Natural killer cell treated with Interleukin-12 subunit alpha and Interleukin-12 subunit beta and Interleukin-15 and Interleukin-18, amount 100 ng/mL, for 72 hours (primary cell): Measurements from ENCODE around the gene COL28A1. TPM values are rescaled to one million over a fixed set of nuclear protein-coding genes. Genes with fewer than 3 reads are reported as not detected.

Experiments
- ATAC-seq, 2 donors: fragments of 150-1000 bp; cut with Tn5 transposase in 1 of 2; sonication (Bioruptor Pico), chemical (Tn5 transposase) in 1 of 2; 2 replicates each; pipeline ENCODE4 v1.10.0; 2021
- DNase-seq: peaks from one replicate; pipeline ENCODE4 v3.0.0; 2022; ENCODE audit warnings: low spot score
- H3K27ac Mint-ChIP-seq, 2 donors: 1 replicate in 1 of 2; 2 replicates in 1 of 2; pipeline ENCODE4 v1.8.0; 2022; ENCODE audit warnings: mixed read lengths in 2 of 2, mild to moderate bottlenecking in 1 of 2, moderate library complexity in 1 of 2
- H3K27me3 Mint-ChIP-seq, 2 donors: 1 replicate in 1 of 2; 2 replicates in 1 of 2; pipeline ENCODE4 v1.8.0; 2022; ENCODE audit warnings: mixed read lengths in 2 of 2
- H3K36me3 Mint-ChIP-seq: one replicate; pipeline ENCODE4 v1.8.0; 2022; ENCODE audit warnings: mixed read lengths
- H3K4me1 Mint-ChIP-seq, 2 donors: 1 replicate in 1 of 2; 2 replicates in 1 of 2; pipeline ENCODE4 v1.8.0; 2022; ENCODE audit warnings: low read depth in 2 of 2, mixed read lengths in 2 of 2, mild to moderate bottlenecking in 1 of 2
- H3K4me3 Mint-ChIP-seq: one replicate; pipeline ENCODE4 v1.8.0; 2022; ENCODE audit warnings: mixed read lengths
- H3K9me3 Mint-ChIP-seq: 2 replicates; pipeline ENCODE4 v1.8.0; 2022; ENCODE audit warnings: mixed read lengths
- total RNA-seq, 2 donors: library from RNA; stranded (reverse); gene quantifications; one replicate each; pipeline ENCODE4 v1.2.3, GENCODE V29; 2022

COL28A1 gene
- total RNA-seq, 2 donors from 2014 or later, result 0.24 TPM; not detected in 1

DNA sequence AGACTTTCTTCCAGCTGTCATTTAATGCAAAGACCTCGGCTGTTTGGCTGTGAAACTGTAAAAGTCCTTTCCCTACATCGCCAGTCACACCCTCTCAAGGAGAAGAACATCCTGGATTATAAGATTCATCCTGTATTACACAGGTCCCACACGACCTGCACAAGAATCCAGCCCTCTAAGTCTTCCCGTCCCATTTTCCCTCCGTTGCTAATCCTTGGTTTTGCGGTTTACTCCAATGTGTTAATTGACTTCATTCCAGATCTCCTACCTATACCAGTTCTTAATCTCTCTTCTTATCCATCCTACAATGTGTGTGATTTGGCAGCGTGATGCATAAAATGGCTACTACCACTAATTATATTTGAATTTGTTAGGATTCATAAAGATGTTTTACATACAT lies 110.4 kb downstream of the COL28A1 start:
- Mint-ChIP-seq H3K4me1 (peaks cover 5 to 11% of the 10 kb centered on the region in 2 donors), H3K36me3 (no peaks in the 10 kb centered on the region), H3K27me3 (peaks cover 0 to 5% of the 10 kb centered on the region in 2 donors), H3K4me3 (peak overlapping the region; percentile 3), H3K9me3 (no peaks in the 10 kb centered on the region), H3K27ac (no peak overlapping the region)
- ATAC-seq (no peak), DNase-seq (no peak)

DNA sequence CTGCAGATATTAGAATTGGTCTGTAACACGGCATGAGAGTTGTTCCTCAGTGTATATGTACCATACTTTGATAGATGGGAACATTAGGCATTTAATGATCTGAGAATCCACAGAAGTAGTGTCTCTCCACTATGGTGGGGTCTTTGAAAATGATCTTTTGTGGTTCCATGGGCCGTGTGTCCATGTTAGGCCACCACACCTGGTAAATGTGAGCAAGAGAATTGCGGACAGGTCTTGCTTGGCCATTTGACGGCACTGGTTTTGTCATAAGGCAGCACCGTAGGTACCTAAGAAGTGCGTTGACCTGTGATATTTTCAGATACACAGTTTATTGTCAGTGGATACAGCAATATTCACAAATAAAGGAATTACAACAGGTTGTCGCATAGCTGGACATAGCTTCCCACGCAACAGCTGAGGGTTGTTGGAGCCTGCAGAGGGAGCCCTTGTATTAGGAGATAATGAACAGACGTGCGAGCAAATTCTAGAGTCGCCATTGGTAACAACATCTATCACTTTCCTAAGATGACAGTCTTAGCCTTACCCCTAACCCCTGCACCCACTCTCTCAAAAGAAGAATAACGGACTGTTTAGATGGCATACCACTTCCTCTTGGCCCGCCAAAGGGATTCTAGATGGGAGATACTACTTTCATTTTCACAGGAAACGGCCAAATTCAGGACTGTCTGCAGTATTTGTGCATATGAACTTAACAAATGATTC lies 111.4 kb downstream of the COL28A1 start:
- ATAC-seq, result peak; percentile 81 to 88
- peaks cover 5 to 11% of the 10 kb centered on the region in 2 donors for H3K4me1 Mint-ChIP-seq
- peaks cover 0 to 2% of the 10 kb centered on the region in 2 donors for H3K27me3 Mint-ChIP-seq
- DNase-seq, result no peak
- no peaks in the 10 kb centered on the region for H3K9me3 Mint-ChIP-seq
- no peak overlapping the region for H3K4me3 Mint-ChIP-seq
- H3K27ac Mint-ChIP-seq, result peak overlapping the region in 1 of 2 donors; percentile 41
- H3K36me3 Mint-ChIP-seq, result no peaks in the 10 kb centered on the region

DNA sequence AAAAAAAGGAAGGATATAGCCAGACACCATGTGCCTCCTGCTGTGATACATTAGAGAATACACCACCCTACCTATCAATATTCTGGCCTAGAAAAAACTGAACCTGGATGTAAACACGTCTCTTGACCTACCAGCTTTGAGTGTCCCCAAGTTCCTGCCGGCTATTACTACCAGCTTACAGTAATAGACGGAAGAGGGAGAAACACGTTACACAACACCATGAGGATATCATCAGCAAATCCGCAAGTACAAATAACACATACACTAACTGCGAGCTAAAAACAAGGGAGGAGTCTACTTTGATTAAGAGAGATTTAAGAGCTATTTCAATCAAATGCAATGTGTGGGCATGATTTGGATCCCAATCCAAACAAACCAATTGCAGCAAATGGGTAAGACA lies 113.0 kb downstream of the COL28A1 start:
- Mint-ChIP-seq H3K27me3 (no peaks in the 10 kb centered on the region), H3K36me3 (no peaks in the 10 kb centered on the region), H3K27ac (no peak overlapping the region), H3K4me3 (no peak overlapping the region), H3K9me3 (no peaks in the 10 kb centered on the region), H3K4me1 (peaks cover 5 to 14% of the 10 kb centered on the region in 2 donors)
- DNase-seq (no peak), ATAC-seq (no peak)

DNA sequence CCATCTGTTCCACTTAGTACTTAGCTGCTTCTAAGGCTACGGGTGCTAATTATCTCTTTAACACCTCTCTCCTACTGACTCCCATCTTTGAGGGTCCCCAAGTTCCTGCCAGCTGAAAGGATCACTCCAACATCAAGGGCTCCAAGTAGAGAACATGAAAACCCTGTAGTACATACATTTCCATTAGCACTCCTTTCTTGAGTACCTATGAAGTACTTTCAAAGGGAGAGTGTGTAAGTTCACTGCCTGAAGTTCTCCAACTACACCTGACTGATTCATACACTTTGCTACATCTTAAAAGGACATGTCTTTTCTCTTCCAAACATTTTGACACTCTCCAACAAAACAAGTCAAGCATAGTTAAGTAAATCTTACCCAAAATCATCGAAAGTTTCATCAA lies 113.8 kb downstream of the COL28A1 start:
- Mint-ChIP-seq H3K4me3 (no peak overlapping the region), H3K4me1 (peaks cover 10 to 17% of the 10 kb centered on the region in 2 donors), H3K27me3 (no peaks in the 10 kb centered on the region), H3K27ac (no peak overlapping the region), H3K36me3 (no peaks in the 10 kb centered on the region), H3K9me3 (no peaks in the 10 kb centered on the region)
- DNase-seq (no peak), ATAC-seq (no peak)

DNA sequence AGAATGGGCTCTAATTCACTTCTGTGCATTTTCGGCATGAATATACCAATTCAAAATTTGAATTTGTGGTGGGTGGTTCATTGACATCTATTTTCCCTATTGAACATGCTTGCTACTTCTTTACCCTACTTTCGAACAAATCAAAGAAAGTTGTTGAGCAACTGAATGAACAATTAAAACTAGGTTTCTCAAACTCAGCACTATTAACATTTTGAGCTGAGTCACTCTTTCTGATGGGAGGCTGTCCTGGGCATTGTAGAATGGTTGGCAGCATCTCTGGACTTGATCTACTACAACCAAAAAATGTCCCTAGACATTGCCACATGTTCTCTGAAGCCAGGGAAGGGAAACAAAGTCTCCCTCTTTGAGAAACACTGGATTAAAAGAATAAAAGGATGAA lies 116.7 kb downstream of the COL28A1 start:
- H3K27ac Mint-ChIP-seq, result no peak overlapping the region
- no peak for DNase-seq
- no peak overlapping the region for H3K4me3 Mint-ChIP-seq
- H3K9me3 Mint-ChIP-seq, result no peaks in the 10 kb centered on the region
- no peaks in the 10 kb centered on the region for H3K36me3 Mint-ChIP-seq
- peaks cover 15 to 18% of the 10 kb centered on the region in 2 donors for H3K4me1 Mint-ChIP-seq
- no peak for ATAC-seq
- H3K27me3 Mint-ChIP-seq, result no peaks in the 10 kb centered on the region

DNA sequence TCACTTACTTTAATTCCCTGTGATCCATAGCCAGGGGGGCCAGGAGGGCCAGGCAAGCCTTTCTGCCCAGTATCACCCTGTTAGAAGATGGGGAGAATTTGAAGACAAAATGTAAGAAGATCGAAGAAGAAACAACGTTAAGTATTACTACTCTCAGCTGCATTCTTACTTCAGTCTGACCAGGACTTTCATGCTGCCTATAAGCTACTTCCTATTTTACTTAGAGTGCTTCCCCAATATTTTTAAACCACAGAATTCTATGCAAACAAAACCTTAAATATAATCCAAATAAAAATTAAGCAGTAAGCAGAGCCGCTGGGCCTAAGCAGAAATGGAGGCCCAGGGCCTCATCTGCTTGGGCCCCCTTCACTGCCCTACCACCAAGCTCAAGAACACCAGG lies 117.8 kb downstream of the COL28A1 start:
- Mint-ChIP-seq H3K9me3 (no peaks in the 10 kb centered on the region), H3K36me3 (no peaks in the 10 kb centered on the region), H3K27ac (peak overlapping the region in 1 of 2 donors; percentile 13), H3K4me3 (no peak overlapping the region), H3K4me1 (peaks cover 15 to 18% of the 10 kb centered on the region in 2 donors), H3K27me3 (no peaks in the 10 kb centered on the region)
- DNase-seq (no peak), ATAC-seq (no peak)

DNA sequence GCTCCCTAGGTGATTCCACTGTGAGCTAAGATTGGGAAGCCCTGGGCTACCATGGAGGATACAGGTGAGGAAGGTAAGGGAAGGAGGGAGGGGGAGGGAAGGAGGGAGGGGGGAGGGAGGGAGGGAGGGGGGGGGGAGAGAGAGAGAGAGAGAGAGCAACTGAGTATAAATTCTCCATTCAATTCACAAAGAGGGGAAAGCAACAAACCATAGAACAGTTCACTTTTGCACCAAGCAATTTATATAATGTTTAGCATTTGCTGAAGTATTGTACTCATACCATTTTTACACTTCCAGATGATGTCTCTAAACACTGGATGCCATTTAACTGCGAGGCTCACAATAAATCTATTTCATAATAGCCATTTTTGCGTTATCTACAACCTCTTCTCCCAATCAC lies 118.3 kb downstream of the COL28A1 start:
- no peak overlapping the region for H3K27ac Mint-ChIP-seq
- H3K9me3 Mint-ChIP-seq, result no peaks in the 10 kb centered on the region
- DNase-seq (no peak), ATAC-seq (no peak)
- H3K4me3 Mint-ChIP-seq, result no peak overlapping the region
- H3K4me1 Mint-ChIP-seq, result peaks cover 15 to 18% of the 10 kb centered on the region in 2 donors
- H3K36me3 Mint-ChIP-seq, result no peaks in the 10 kb centered on the region
- H3K27me3 Mint-ChIP-seq, result no peaks in the 10 kb centered on the region

DNA sequence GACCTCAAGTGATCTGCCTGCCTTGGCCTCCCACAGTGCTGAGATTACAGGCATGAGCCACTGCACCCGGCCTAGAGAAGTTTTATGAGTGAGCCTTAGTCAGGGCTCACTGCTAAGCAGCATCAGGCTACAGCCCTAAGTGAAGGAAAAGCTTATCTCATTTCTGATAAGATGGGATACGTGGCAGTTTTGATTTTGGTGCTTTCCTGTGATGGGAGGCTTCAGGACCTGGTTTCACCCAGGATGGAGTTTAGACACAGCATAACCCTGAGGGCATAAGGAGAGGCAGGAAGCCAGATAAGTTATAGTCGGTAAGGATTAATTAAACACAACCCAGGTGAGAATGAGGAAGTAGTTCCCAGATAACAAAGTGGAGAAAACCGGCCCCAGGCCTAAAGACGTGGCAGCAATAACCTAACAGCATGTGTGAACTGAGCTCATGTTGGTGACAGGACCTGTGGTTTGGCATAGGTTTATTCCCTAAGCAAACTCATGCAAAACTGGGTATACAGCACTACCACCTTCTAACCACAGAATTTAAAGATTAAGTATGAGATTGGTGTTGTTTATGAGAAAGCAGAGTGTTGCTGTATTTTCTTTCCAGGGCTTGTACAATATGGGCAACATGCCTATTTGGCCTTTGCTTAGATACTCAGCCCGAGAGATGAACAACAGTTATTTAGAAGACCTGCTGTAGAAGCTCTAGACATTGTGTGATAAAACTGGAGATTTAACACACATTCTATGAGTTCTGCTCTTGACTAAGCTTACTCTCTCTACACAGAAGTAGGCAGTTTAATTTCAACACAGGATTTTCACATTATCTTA lies 119.4 kb downstream of the COL28A1 start:
- ATAC-seq (peak; percentile 87 to 88), DNase-seq (no peak)
- Mint-ChIP-seq H3K4me1 (peaks cover 15 to 18% of the 10 kb centered on the region in 2 donors), H3K4me3 (peak overlapping the region; percentile 2), H3K27ac (peak overlapping the region; percentile 35 to 43), H3K27me3 (peaks cover 0 to 6% of the 10 kb centered on the region in 2 donors), H3K36me3 (no peaks in the 10 kb centered on the region), H3K9me3 (no peaks in the 10 kb centered on the region)

DNA sequence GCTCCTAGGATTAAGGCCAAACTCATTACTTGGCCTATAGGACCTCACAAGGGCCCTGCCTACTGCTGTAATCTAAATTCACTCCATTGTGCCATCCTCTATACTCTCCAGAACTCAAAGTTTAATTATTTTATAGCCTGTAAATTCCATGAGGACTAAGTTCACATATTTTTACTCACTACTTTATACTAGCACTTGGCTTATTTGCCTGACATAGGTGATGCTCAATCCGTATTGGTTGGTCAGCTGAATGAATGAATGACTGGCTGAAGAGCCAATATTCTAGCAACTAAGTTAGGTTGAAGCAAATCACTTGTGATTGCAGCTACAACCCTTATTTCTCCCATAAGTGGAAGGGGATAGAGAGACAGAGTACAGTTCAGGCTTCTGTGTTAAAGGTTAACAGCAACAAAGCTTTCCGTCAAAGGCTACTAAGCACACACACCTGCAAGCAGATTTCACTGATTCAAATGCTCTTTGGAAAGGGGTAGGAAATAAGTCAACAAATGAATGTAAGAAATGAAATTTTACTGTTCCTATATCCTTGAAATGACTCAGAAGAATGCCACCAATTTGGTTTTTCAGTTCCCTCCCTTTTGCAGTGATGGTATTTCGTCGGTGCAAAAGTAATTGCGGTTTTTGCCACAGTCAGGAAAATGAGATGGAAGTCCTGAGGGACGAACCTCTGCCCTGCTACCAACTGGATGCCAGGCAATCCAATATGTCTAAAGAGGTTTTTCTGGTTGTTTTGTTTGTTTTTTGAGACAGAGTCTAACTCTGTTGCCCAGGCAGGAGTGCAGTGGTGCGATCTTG lies 120.7 kb downstream of the COL28A1 start:
- Mint-ChIP-seq H3K27ac (no peak overlapping the region), H3K27me3 (peaks cover 0 to 6% of the 10 kb centered on the region in 2 donors)
- ATAC-seq, result no peak

DNA sequence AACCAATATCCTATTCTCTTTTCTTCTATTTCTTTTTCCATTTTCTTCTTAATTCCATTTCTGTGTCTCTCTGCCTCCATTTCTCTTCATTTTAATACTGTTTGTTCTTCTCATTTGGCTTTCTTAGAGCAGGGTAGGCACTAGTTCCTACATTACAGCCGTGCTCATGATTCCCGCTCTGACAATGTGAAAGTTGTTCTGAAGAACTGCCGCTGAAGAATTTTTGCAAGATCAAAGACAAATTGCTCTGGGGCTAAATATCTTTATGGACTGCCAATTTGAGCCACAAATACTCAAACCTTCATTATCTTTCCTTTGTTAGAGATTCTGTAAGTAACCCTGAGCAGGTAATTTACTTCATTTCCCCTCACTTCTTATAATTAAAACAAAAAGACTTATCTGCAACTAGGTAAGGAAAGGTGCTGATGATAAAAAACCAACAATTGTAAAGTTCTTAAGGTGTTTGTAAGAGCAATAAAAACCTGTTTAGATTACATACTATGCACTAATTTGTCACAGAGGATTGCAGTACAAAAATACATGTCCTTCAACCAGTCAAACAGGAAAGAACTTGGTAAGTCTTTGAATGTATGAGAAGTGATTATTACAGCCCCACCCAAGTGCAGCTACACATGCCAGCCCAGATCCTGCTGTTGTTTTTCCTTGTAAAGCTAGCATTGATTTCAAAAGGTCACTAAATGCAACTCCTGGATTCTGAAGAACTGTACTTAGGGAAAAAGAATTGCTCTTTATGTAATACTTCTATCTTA lies 127.5 kb downstream of the COL28A1 start:
- no peaks in the 10 kb centered on the region for H3K9me3 Mint-ChIP-seq
- no peak for ATAC-seq
- peaks cover 0 to 21% of the 10 kb centered on the region in 2 donors for H3K27me3 Mint-ChIP-seq
- no peaks in the 10 kb centered on the region for H3K4me1 Mint-ChIP-seq
- H3K4me3 Mint-ChIP-seq, result no peak overlapping the region
- DNase-seq, result no peak
- no peak overlapping the region for H3K27ac Mint-ChIP-seq
- peaks cover 9% of the 10 kb centered on the region for H3K36me3 Mint-ChIP-seq

More for the DNA sequence above, 120.7 kb downstream of the COL28A1 start:
- DNase-seq, result no peak
- no peaks in the 10 kb centered on the region for H3K36me3 Mint-ChIP-seq
- H3K4me3 Mint-ChIP-seq, result no peak overlapping the region
- peaks cover 15 to 18% of the 10 kb centered on the region in 2 donors for H3K4me1 Mint-ChIP-seq
- H3K9me3 Mint-ChIP-seq, result no peaks in the 10 kb centered on the region

DNA sequence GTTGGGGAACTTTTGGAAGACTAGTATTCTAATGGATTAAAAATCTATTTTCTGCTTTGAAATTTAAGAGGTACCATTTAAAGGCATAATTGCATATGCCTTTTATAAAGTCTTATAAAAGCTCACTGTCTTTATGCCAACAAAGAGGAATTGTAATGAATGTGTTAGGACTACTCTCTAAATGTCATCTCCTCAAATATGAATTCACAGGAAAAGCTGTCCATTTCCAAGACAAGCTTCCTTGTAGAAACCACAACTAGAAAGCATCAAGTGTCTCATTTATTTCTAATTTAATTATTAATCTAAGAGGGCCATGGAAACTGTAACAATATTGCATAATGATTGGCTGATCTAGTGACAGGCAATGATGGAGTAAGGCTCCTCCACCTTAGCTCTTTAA lies 130.2 kb downstream of the COL28A1 start:
- no peak overlapping the region for H3K4me3 Mint-ChIP-seq
- DNase-seq (no peak), ATAC-seq (no peak)
- H3K9me3 Mint-ChIP-seq, result no peaks in the 10 kb centered on the region
- peaks cover 9% of the 10 kb centered on the region for H3K36me3 Mint-ChIP-seq
- peaks cover 5 to 25% of the 10 kb centered on the region in 2 donors for H3K27me3 Mint-ChIP-seq
- H3K4me1 Mint-ChIP-seq, result no peaks in the 10 kb centered on the region
- H3K27ac Mint-ChIP-seq, result no peak overlapping the region

DNA sequence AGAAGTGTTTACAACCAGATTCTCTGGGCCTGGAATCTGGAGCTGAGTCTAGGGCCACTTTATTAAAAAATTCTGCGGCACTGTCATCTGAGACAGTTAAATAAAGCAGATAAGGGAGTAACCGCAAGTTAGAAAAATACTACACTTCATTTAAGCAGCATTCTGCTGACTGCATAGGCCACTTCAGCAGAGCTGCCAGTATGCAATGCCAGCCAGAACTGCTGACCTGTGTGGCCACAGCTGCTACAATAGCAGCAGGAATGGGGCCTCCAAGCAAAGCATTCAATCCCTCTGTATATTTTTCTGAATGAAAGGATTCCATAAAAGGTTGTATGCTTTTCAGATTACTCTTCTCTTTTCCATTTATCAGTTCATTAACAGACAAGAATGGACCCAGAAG lies 136.0 kb downstream of the COL28A1 start:
- H3K36me3 Mint-ChIP-seq, result no peaks in the 10 kb centered on the region
- DNase-seq (no peak), ATAC-seq (no peak)
- H3K4me3 Mint-ChIP-seq, result no peak overlapping the region
- H3K27me3 Mint-ChIP-seq, result peaks cover 7 to 11% of the 10 kb centered on the region in 2 donors
- no peak overlapping the region for H3K27ac Mint-ChIP-seq
- no peaks in the 10 kb centered on the region for H3K4me1 Mint-ChIP-seq
- H3K9me3 Mint-ChIP-seq, result no peaks in the 10 kb centered on the region

DNA sequence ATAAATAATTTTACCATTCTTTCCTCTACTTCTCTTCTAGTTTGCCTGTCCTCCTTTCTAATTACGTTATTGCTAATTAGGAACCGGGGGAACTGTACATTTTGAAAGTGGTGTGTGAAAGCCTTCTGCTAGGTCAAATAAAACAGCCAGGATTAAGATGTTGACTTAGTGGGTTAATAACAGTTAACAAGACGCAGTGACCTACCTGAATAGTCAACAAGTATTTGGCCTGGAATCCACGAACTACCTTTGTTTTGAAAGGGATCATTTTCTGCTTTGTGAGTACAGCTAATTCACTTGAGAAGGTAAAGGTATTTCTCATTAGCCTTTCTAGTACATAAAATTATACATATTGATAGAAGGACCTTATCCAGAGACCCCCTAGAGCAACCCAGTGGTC lies 139.9 kb downstream of the COL28A1 start:
- no peak overlapping the region for H3K27ac Mint-ChIP-seq
- H3K9me3 Mint-ChIP-seq, result peaks cover 11% of the 10 kb centered on the region
- no peaks in the 10 kb centered on the region for H3K4me1 Mint-ChIP-seq
- no peak overlapping the region for H3K4me3 Mint-ChIP-seq
- DNase-seq (no peak), ATAC-seq (no peak)
- H3K36me3 Mint-ChIP-seq, result peaks cover 17% of the 10 kb centered on the region
- H3K27me3 Mint-ChIP-seq, result peaks cover 7 to 20% of the 10 kb centered on the region in 2 donors
